Esophagus squamous epithelium (tissue), 4 donors: ENCODE data around the gene XCR1.

Experiments used
- POLR2A ChIP-seq, 4 donors: fragments of 450-650 bp; IDR thresholded peaks; one replicate each; pipeline ENCODE4 v1.6.1; 2017; ENCODE audit warnings: antibody characterized with exemption in 4 of 4, mild to moderate bottlenecking in 4 of 4, moderate library complexity in 3 of 4
- TF ChIP-seq, protein P1 (sequence below), 6 experiments: fragments of 450-650 bp in 4 of 6; fragments of 200-600 bp in 2 of 6; sonication (generic) in 2 of 6; IDR thresholded peaks; one replicate each; pipeline ENCODE4 v1.5.1; 2016 to 2019; ENCODE audit warnings: antibody characterized with exemption in 6 of 6, mild to moderate bottlenecking in 4 of 6, moderate library complexity in 4 of 6

DNA sequence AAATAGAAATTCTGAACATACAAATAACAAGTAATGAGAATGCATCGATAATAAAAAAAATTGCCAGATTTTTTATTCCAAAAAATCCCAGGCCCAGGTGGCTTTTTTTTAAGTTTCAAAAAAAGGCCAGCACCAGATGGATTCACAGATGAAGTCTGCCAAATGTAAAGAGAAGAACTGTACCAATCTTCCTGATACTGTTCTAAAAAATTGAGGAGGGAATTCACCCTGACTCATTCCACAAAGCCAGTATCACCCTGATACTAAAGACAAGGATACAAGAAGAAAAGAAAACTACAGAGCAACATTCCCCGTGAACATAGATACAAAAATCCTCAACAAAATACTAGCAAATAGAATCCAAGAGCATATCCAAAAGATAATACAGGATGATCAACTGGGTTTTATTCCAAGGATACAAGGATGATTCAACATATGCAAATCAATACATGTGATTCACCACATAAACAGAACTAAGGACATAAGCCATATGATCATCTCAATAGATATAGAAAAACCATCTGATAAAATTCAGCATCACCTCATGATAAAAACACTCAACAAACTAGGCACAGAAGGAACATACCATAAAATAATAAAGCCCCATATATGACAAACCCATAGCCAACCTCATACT lies 44.1 kb upstream of the XCR1 start:
- TF ChIP-seq POLR2A (IDR thresholded peaks at IDR 0.05), result no peak
- TF ChIP-seq, protein P1, sequence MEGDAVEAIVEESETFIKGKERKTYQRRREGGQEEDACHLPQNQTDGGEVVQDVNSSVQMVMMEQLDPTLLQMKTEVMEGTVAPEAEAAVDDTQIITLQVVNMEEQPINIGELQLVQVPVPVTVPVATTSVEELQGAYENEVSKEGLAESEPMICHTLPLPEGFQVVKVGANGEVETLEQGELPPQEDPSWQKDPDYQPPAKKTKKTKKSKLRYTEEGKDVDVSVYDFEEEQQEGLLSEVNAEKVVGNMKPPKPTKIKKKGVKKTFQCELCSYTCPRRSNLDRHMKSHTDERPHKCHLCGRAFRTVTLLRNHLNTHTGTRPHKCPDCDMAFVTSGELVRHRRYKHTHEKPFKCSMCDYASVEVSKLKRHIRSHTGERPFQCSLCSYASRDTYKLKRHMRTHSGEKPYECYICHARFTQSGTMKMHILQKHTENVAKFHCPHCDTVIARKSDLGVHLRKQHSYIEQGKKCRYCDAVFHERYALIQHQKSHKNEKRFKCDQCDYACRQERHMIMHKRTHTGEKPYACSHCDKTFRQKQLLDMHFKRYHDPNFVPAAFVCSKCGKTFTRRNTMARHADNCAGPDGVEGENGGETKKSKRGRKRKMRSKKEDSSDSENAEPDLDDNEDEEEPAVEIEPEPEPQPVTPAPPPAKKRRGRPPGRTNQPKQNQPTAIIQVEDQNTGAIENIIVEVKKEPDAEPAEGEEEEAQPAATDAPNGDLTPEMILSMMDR (IDR thresholded peaks at IDR 0.05), result no peak
